Gastrocnemius medialis (tissue), 4 donors: ENCODE measurements around the gene CALHM2.

ENCODE experiments used
- POLR2A ChIP-seq, 2 donors: fragments of 450-650 bp; IDR thresholded peaks; one replicate each; pipeline ENCODE4 v1.6.1; 2017; ENCODE audit warnings: antibody characterized with exemption in 2 of 2, mild to moderate bottlenecking in 2 of 2, moderate library complexity in 2 of 2
- TF ChIP-seq, protein P1 (sequence below), 5 experiments: fragments of 450-650 bp in 3 of 5; fragments of 200-600 bp in 2 of 5; sonication (generic) in 2 of 5; IDR thresholded peaks in 4 of 5; conservative IDR thresholded peaks in 1 of 5; 1 replicate in 4 of 5; 2 replicates in 1 of 5; pipeline ENCODE4 v1.5.1; 2016 to 2019; ENCODE audit warnings: antibody characterized with exemption in 5 of 5, mild to moderate bottlenecking in 3 of 5, moderate library complexity in 3 of 5

- TF ChIP-seq, protein P1, sequence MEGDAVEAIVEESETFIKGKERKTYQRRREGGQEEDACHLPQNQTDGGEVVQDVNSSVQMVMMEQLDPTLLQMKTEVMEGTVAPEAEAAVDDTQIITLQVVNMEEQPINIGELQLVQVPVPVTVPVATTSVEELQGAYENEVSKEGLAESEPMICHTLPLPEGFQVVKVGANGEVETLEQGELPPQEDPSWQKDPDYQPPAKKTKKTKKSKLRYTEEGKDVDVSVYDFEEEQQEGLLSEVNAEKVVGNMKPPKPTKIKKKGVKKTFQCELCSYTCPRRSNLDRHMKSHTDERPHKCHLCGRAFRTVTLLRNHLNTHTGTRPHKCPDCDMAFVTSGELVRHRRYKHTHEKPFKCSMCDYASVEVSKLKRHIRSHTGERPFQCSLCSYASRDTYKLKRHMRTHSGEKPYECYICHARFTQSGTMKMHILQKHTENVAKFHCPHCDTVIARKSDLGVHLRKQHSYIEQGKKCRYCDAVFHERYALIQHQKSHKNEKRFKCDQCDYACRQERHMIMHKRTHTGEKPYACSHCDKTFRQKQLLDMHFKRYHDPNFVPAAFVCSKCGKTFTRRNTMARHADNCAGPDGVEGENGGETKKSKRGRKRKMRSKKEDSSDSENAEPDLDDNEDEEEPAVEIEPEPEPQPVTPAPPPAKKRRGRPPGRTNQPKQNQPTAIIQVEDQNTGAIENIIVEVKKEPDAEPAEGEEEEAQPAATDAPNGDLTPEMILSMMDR (IDR thresholded peaks at IDR 0.05 in 4 of 5, conservative IDR thresholded peaks at IDR 0.05 in 1 of 5), result no peak
- TF ChIP-seq POLR2A (IDR thresholded peaks at IDR 0.05), result no peak
Measured at GRCh38 chr10:103480521-103480920, 28.4 kb upstream of the CALHM2 start.
